H1 (cell line): Measurements from ENCODE around the gene MS4A18. TPM values are rescaled to one million over a fixed set of nuclear protein-coding genes. Genes with fewer than 3 reads are reported as not detected.

Source experiments
- CTCF ChIA-PET: fragments of 300-600 bp; sonication (Branson Sonifier 250); formaldehyde crosslinking; loops from one replicate; lab custom pipeline; 2021; ENCODE audit not compliant: partially characterized antibody; lab: Charles Lee
- POLR2A ChIA-PET: fragments of 300-600 bp; sonication (Branson Sonifier 250); formaldehyde crosslinking; loops from one replicate; lab custom pipeline; 2021; ENCODE audit warnings: inconsistent platforms; ENCODE audit not compliant: partially characterized antibody; lab: Charles Lee
- DNase-seq, 2 experiments: peaks; one replicate each; pipeline versions ENCODE4 v3.0.0 to v3.0.0-alpha.2; 2010 to 2022; ENCODE audit warnings: low spot score in 2 of 2, low read depth in 1 of 2, mixed read lengths in 1 of 2
- FAIRE-seq: peaks from 2 replicates; lab custom pipeline; 2011; peaks lifted over from hg19 to GRCh38; lab: Jason Lieb, UNC
- H2AFZ ChIP-seq: 2 replicates; pipeline ENCODE4 v1.8.1; 2012; ENCODE audit warnings: low read length, inconsistent platforms
- H2AK5ac ChIP-seq: 2 replicates; pipeline ENCODE4 v1.6.1; 2013; ENCODE audit warnings: low read depth, low read length
- H2BK120ac ChIP-seq: replicated peaks from 2 replicates; pipeline ENCODE3; 2013; ENCODE audit warnings: low read depth, low read length, inconsistent platforms
- H2BK12ac ChIP-seq: 2 replicates; pipeline ENCODE4 v1.6.1; 2013; ENCODE audit warnings: low read depth, low read length
- H2BK15ac ChIP-seq: 2 replicates; pipeline ENCODE4 v1.6.1; 2013; ENCODE audit warnings: low read length
- H2BK20ac ChIP-seq: 2 replicates; pipeline ENCODE4 v1.6.1; 2013; ENCODE audit warnings: low read length
- H2BK5ac ChIP-seq: 2 replicates; pipeline ENCODE4 v1.6.1; 2013; ENCODE audit warnings: low read depth, low read length
- H3K14ac ChIP-seq: 2 replicates; pipeline ENCODE4 v1.6.1; 2013; ENCODE audit warnings: inconsistent platforms; ENCODE audit not compliant: insufficient read length
- H3K18ac ChIP-seq: 2 replicates; pipeline ENCODE4 v1.6.1; 2013; ENCODE audit warnings: low read length; ENCODE audit errors: extremely low read depth
- H3K23ac ChIP-seq: 2 replicates; pipeline ENCODE4 v1.6.1; 2013; ENCODE audit warnings: inconsistent platforms; ENCODE audit not compliant: insufficient read length
- H3K23me2 ChIP-seq: 2 replicates; pipeline ENCODE4 v1.6.1; 2013; ENCODE audit warnings: low read depth, low read length
- H3K27ac ChIP-seq: 2 replicates; pipeline ENCODE4 v1.6.1; 2011; ENCODE audit warnings: low read depth, low read length, inconsistent platforms
- H3K27me3 ChIP-seq, 4 experiments: replicated peaks in 1 of 4; 1 replicate in 1 of 4; 2 replicates in 3 of 4; pipeline versions ENCODE4 v1.6.1 to v1.8.1; 2011 to 2013; ENCODE audit warnings: low read length in 3 of 4, mild to moderate bottlenecking in 3 of 4, inconsistent platforms in 2 of 4, mixed read lengths in 2 of 4, moderate library complexity in 1 of 4; ENCODE audit not compliant: control insufficient read depth in 3 of 4, insufficient read depth in 3 of 4; ENCODE audit errors: extremely low read depth in 1 of 4
- H3K36me3 ChIP-seq, 4 experiments: 2 replicates each; pipeline versions ENCODE4 v1.6.1 to v1.8.1; 2011 to 2013; ENCODE audit warnings: mild to moderate bottlenecking in 4 of 4, low read length in 3 of 4, moderate library complexity in 2 of 4, control low read depth in 1 of 4, inconsistent platforms in 1 of 4; ENCODE audit not compliant: insufficient read depth in 4 of 4, control insufficient read depth in 2 of 4
- H3K4ac ChIP-seq: replicated peaks from 2 replicates; pipeline ENCODE3; 2013; ENCODE audit warnings: low read length, low read depth, mixed read lengths, inconsistent platforms; ENCODE audit not compliant: insufficient read length
- H3K4me1 ChIP-seq, 4 experiments: replicated peaks in 1 of 4; 1 replicate in 1 of 4; 2 replicates in 3 of 4; pipeline versions ENCODE4 v1.6.1 to v1.8.1; 2011 to 2013; ENCODE audit warnings: low read length in 3 of 4, inconsistent platforms in 2 of 4, mixed read lengths in 1 of 4; ENCODE audit not compliant: insufficient read depth in 4 of 4, control insufficient read depth in 3 of 4
- H3K4me2 ChIP-seq, 2 experiments: 2 replicates each; pipeline versions ENCODE4 v1.6.1 to v1.8.1; 2011 to 2013; ENCODE audit warnings: low read depth in 2 of 2, low read length in 2 of 2, control low read depth in 1 of 2, inconsistent platforms in 1 of 2, mild to moderate bottlenecking in 1 of 2; ENCODE audit not compliant: insufficient read depth in 1 of 2
- H3K4me3 ChIP-seq, 4 experiments: fragments of 200-600, 300-600 bp in 1 of 4; sonication (generic), shearing (Covaris generic), sonication (Bioruptor Twin) in 1 of 4; 2 replicates each; pipeline versions ENCODE4 v1.5.1 to v1.8.1; 2011 to 2016; ENCODE audit warnings: low read length in 4 of 4, low read depth in 3 of 4, control low read depth in 2 of 4, inconsistent platforms in 2 of 4, mild to moderate bottlenecking in 2 of 4, mixed read lengths in 1 of 4, moderate library complexity in 1 of 4; ENCODE audit not compliant: insufficient read depth in 2 of 4; ENCODE audit errors: extremely low read depth in 1 of 4
- H3K56ac ChIP-seq: replicated peaks from 2 replicates; pipeline ENCODE3; 2013; ENCODE audit warnings: low read depth, mild to moderate bottlenecking, mixed read lengths, low read length, inconsistent platforms; ENCODE audit not compliant: insufficient read length
- H3K79me1 ChIP-seq: 2 replicates; pipeline ENCODE4 v1.6.1; 2013; ENCODE audit warnings: low read depth, low read length, control low read depth
- H3K79me2 ChIP-seq, 2 experiments: 2 replicates each; pipeline versions ENCODE4 v1.6.1 to v1.8.1; 2012 to 2013; ENCODE audit warnings: low read length in 2 of 2, mild to moderate bottlenecking in 2 of 2, inconsistent platforms in 1 of 2; ENCODE audit not compliant: insufficient read depth in 2 of 2, control insufficient read depth in 1 of 2
- H3K9ac ChIP-seq, 4 experiments: replicated peaks in 1 of 4; 1 replicate in 1 of 4; 2 replicates in 3 of 4; pipeline versions ENCODE4 v1.6.1 to v1.8.1; 2011 to 2013; ENCODE audit warnings: low read depth in 3 of 4, low read length in 3 of 4, control low read depth in 2 of 4, mild to moderate bottlenecking in 2 of 4, moderate library complexity in 2 of 4, inconsistent platforms in 1 of 4; ENCODE audit errors: extremely low read depth in 1 of 4
- H3K9me3 ChIP-seq, 2 experiments: 2 replicates each; pipeline versions ENCODE4 v1.6.1 to v1.8.1; 2012 to 2013; ENCODE audit warnings: mild to moderate bottlenecking in 2 of 2, moderate library complexity in 2 of 2, control low read depth in 1 of 2, inconsistent platforms in 1 of 2, low read depth in 1 of 2, low read length in 1 of 2, mixed read lengths in 1 of 2; ENCODE audit not compliant: insufficient read depth in 2 of 2
- H4K20me1 ChIP-seq, 2 experiments: replicated peaks in 1 of 2; 2 replicates each; pipeline versions ENCODE3 to v1.8.1; 2011 to 2013; ENCODE audit warnings: inconsistent platforms in 2 of 2, low read length in 2 of 2, mild to moderate bottlenecking in 1 of 2; ENCODE audit not compliant: insufficient read depth in 2 of 2, control insufficient read depth in 1 of 2
- H4K5ac ChIP-seq: 2 replicates; pipeline ENCODE4 v1.6.1; 2013; ENCODE audit warnings: low read length, low read depth, mixed read lengths, inconsistent platforms; ENCODE audit not compliant: insufficient read length
- H4K8ac ChIP-seq: 2 replicates; pipeline ENCODE4 v1.8.0; 2013; ENCODE audit warnings: mild to moderate bottlenecking, moderate library complexity, low read length, inconsistent platforms; ENCODE audit not compliant: insufficient read depth; ENCODE audit errors: extremely low read depth
- H4K91ac ChIP-seq: replicated peaks from 2 replicates; pipeline ENCODE3; 2013; ENCODE audit warnings: low read length, mixed read lengths, inconsistent platforms; ENCODE audit not compliant: insufficient read length
- BCL11A ChIP-seq, 2 experiments: IDR thresholded peaks; one replicate each; pipeline ENCODE4 v1.6.1; 2011; ENCODE audit warnings: low read depth in 2 of 2, low read length in 2 of 2, mild to moderate bottlenecking in 2 of 2
- CBX8 ChIP-seq: fragments of 300-800, 300-1000 bp; sonication (generic); IDR thresholded peaks from 2 replicates; pipeline ENCODE4 v1.7.1; 2016; ENCODE audit warnings: low read depth, low read length, borderline replicate concordance
- CHD2 ChIP-seq: IDR thresholded peaks from 2 replicates; pipeline ENCODE4 v1.6.1; 2012; ENCODE audit warnings: low read length, improper control_type of control experiment
- CTCF ChIP-seq, 3 experiments: IDR thresholded peaks; 1 replicate in 2 of 3; 2 replicates in 1 of 3; pipeline versions ENCODE4 v1.5.1 to v1.6.1; 2011; ENCODE audit warnings: low read length in 3 of 3, mild to moderate bottlenecking in 3 of 3, inconsistent platforms in 2 of 3, low read depth in 1 of 3, moderate library complexity in 1 of 3; ENCODE audit not compliant: insufficient read depth in 1 of 3; ENCODE audit errors: control extremely low read depth in 1 of 3
- E2F6 ChIP-seq: IDR thresholded peaks from 2 replicates; pipeline ENCODE4 v1.6.1; 2012; ENCODE audit warnings: inconsistent platforms
- RBBP5 ChIP-seq: IDR thresholded peaks from 2 replicates; pipeline ENCODE4 v1.7.1; 2012; ENCODE audit warnings: low read depth, mild to moderate bottlenecking, inconsistent platforms, low read length, moderate library complexity, borderline replicate concordance
- SP2 ChIP-seq: IDR thresholded peaks from 2 replicates; pipeline ENCODE4 v1.6.1; 2012; ENCODE audit warnings: mild to moderate bottlenecking, low read length, inconsistent platforms
- SP4 ChIP-seq: IDR thresholded peaks from 2 replicates; pipeline ENCODE4 v1.6.1; 2012; ENCODE audit warnings: low read length, inconsistent platforms
- WGBS, 2 experiments: shearing (Covaris generic) in 1 of 2; methylation state at CpG; one replicate each; pipeline versions ENCODE4 v1.1.6 to v1.1.7; 2013 to 2015; ENCODE audit warnings: low lambda C conversion rate in 2 of 2, mixed read lengths in 2 of 2, inconsistent platforms in 1 of 2, low coverage in 1 of 2, missing lambda C conversion rate in 1 of 2; ENCODE audit not compliant: insufficient replicate concordance in 2 of 2, insufficient coverage in 1 of 2, insufficient read length in 1 of 2; ENCODE audit errors: extremely low coverage in 1 of 2, missing lambda C conversion rate in 1 of 2; 5-methylcytosine and 5-hydroxymethylcytosine counted together
- polyA plus RNA-seq, 7 experiments: library from polyadenylated mRNA; depleted of rRNA in 3 of 7; stranded (reverse) in 5 of 7; unstranded in 2 of 7; fragments of >200 nt in 5 of 7; fragments of 200-250 nt in 2 of 7; gene quantifications; 1 replicate in 5 of 7; 2 replicates in 1 of 7; 4 replicates in 1 of 7; pipeline versions ENCODE4 v1.2.1 to v1.2.3, GENCODE V29; 2011 to 2013; ENCODE audit warnings: missing spikeins in 2 of 7, mixed read lengths in 2 of 7
- total RNA-seq: library from RNA; stranded (reverse); fragmentation: NEBNext Ultra II Directional; extraction: Animal tissue kit (Norgen Biotek cat#: 25700); gene quantifications from 2 replicates; pipeline ENCODE4 v1.2.1, GENCODE V29; 2021

MS4A18 gene
- total and polyA plus RNA-seq, 2 of the 8 experiments (the other 6 are each of a cell fraction or from before 2014, with no cell fraction given), result not detected

GRCh38 chr11:60777572-60777971 is 53.1 kb downstream of the MS4A18 start:
- Histone ChIP-seq H4K5ac (no peak overlapping the region), H2BK5ac (no peak overlapping the region), H3K56ac (no peak overlapping the region), H4K91ac (no peak overlapping the region), H3K9me3 (0 out of 4 replicates have a peak, but pooled peaks cover 0 to 3% of the 10 kb centered on the region in 2 experiments), H3K23me2 (no peaks in the 10 kb centered on the region), H4K20me1 (no peaks in the 10 kb centered on the region), H3K9ac (no peak overlapping the region), H3K4ac (no peak overlapping the region), H3K27me3 (no peaks in the 10 kb centered on the region; a peak in 1 of 7 replicates), H2BK120ac (no peak overlapping the region), H2AK5ac (no peak overlapping the region), H3K36me3 (no peaks in the 10 kb centered on the region), H3K79me2 (no peaks in the 10 kb centered on the region), H3K23ac (no peak overlapping the region), H2BK15ac (no peak overlapping the region), H3K79me1 (no peaks in the 10 kb centered on the region), H3K27ac (no peak overlapping the region), H4K8ac (no peak overlapping the region), H2BK12ac (no peak overlapping the region), H3K4me3 (no peak overlapping the region), H3K4me2 (no peak overlapping the region), H3K4me1 (no peaks in the 10 kb centered on the region; a peak in 1 of 7 replicates), H3K18ac (no peak overlapping the region), H3K14ac (no peak overlapping the region), H2BK20ac (no peak overlapping the region), H2AFZ (no peak overlapping the region)
- CTCF ChIA-PET, result interaction anchor here (1.0 to 11.8 kb wide), 12 partner anchors 9 to 122 kb away, joined by 3 to 145 read pairs (median 4); no protein-coding TSS in a partner anchor
- DNase-seq (no peak), FAIRE-seq (no peak)
- 69% methylated on average over 2 of the region's 2 CpGs; no CpG with 5 or more reads in 1 of the 2 experiments for WGBS, 2 experiments
- POLR2A ChIA-PET, result interaction anchor here (0.9 kb wide), 1 partner anchor 114 kb away, joined by 3 read pairs; no protein-coding TSS in a partner anchor
- TF ChIP-seq CTCF (IDR thresholded peaks at IDR 0.05; ENCODE audit: control extremely low read depth in 1 of 3, insufficient read depth in 1 of 3, low read depth in 1 of 3, low read length in 3 of 3) (no peak), BCL11A (IDR thresholded peaks at IDR 0.05; ENCODE audit: low read depth in 2 of 2, low read length in 2 of 2) (no peak), SP4 (no peak), CHD2 (no peak), E2F6 (no peak), CBX8 (no peak), RBBP5 (no peak), SP2 (no peak)
